HEK293 (cell line): ENCODE results near the gene IGSF9B.

Source experiments
- OVOL3 ChIP-seq: fragments of 450-650 bp; formaldehyde crosslinking; IDR thresholded peaks from 2 replicates; pipeline ENCODE4 v1.5.1; 2016; ENCODE audit warnings: missing biosample characterization, missing genetic modification characterization
- YY1 ChIP-seq: fragments of 450-650 bp; formaldehyde crosslinking; IDR thresholded peaks from 2 replicates; pipeline ENCODE4 v1.5.1; 2018; ENCODE audit warnings: missing biosample characterization, missing genetic modification characterization
- ZBTB20 ChIP-seq: fragments of 450-650 bp; formaldehyde crosslinking; IDR thresholded peaks from 2 replicates; pipeline ENCODE4 v1.5.1; 2016; ENCODE audit warnings: missing biosample characterization, missing genetic modification characterization
- ZBTB8A ChIP-seq: fragments of 450-650 bp; formaldehyde crosslinking; IDR thresholded peaks from 2 replicates; pipeline ENCODE4 v1.5.1; 2016; ENCODE audit warnings: missing biosample characterization, missing genetic modification characterization
- ZEB2 ChIP-seq: fragments of 450-650 bp; formaldehyde crosslinking; IDR thresholded peaks from 2 replicates; pipeline ENCODE4 v1.5.1; 2016; ENCODE audit warnings: missing biosample characterization, missing genetic modification characterization
- ZNF175 ChIP-seq: fragments of 450-650 bp; formaldehyde crosslinking; IDR thresholded peaks from 2 replicates; pipeline ENCODE4 v1.5.1; 2016; ENCODE audit warnings: missing biosample characterization, missing genetic modification characterization
- ZNF473 ChIP-seq: fragments of 450-650 bp; formaldehyde crosslinking; IDR thresholded peaks from 2 replicates; pipeline ENCODE4 v1.5.1; 2017; ENCODE audit warnings: missing biosample characterization, missing genetic modification characterization
- ZNF560 ChIP-seq: fragments of 450-650 bp; formaldehyde crosslinking; IDR thresholded peaks from 2 replicates; pipeline ENCODE4 v1.5.1; 2017; ENCODE audit warnings: missing biosample characterization, missing genetic modification characterization, borderline replicate concordance
- ZNF610 ChIP-seq: fragments of 450-650 bp; formaldehyde crosslinking; IDR thresholded peaks from 2 replicates; pipeline ENCODE4 v1.5.1; 2016; ENCODE audit warnings: missing biosample characterization, missing genetic modification characterization, borderline replicate concordance
- TF ChIP-seq, protein P1 (sequence below): fragments of 450-650 bp; formaldehyde crosslinking; IDR thresholded peaks from 2 replicates; pipeline ENCODE4 v1.5.1; 2016; ENCODE audit warnings: missing biosample characterization, missing genetic modification characterization
- TF ChIP-seq, protein P2 (sequence below): fragments of 450-650 bp; formaldehyde crosslinking; IDR thresholded peaks from 2 replicates; pipeline ENCODE4 v1.5.1; 2016; ENCODE audit warnings: missing biosample characterization, missing genetic modification characterization
- TF ChIP-seq, protein P3 (sequence below): fragments of 450-650 bp; formaldehyde crosslinking; IDR thresholded peaks from 2 replicates; pipeline ENCODE4 v1.5.1; 2016; ENCODE audit warnings: missing biosample characterization, missing genetic modification characterization
- TF ChIP-seq, protein P4 (sequence below): fragments of 450-650 bp; formaldehyde crosslinking; IDR thresholded peaks from 2 replicates; pipeline ENCODE4 v1.5.1; 2016; ENCODE audit warnings: missing biosample characterization, missing genetic modification characterization

DNA sequence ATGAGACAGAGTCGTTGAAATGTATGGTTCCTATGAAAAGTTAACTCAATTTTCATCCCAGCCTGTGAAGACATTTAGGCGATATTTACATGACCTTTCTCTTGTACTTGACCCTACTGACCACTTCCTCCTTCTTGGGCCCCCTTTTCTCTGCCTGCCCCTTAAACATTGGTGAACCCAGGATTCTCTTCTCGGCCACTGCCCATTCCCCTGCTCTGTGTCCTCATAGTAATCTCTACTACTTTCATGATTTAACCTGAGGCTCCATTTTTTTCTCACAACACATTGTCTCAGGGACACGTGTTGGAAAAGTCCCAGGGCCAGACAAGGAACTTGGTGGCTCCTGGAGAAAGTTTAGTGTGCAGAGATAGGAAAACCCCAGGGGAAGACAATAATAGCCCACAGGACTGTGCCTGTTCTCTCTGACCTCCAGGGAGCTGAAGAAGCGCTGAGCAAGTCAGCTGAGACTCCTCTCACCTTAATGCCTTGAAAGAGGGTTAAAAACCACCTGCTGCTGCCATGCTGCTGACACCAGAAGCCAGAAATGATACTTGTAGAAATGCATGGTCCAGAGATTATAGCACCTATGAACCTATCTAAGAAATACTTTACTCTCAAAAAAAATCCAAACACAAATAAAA, 69.0 kb downstream of the IGSF9B start:
- no peak for TF ChIP-seq ZNF473 (tag by site-specific recombination)
- TF ChIP-seq, protein P1, sequence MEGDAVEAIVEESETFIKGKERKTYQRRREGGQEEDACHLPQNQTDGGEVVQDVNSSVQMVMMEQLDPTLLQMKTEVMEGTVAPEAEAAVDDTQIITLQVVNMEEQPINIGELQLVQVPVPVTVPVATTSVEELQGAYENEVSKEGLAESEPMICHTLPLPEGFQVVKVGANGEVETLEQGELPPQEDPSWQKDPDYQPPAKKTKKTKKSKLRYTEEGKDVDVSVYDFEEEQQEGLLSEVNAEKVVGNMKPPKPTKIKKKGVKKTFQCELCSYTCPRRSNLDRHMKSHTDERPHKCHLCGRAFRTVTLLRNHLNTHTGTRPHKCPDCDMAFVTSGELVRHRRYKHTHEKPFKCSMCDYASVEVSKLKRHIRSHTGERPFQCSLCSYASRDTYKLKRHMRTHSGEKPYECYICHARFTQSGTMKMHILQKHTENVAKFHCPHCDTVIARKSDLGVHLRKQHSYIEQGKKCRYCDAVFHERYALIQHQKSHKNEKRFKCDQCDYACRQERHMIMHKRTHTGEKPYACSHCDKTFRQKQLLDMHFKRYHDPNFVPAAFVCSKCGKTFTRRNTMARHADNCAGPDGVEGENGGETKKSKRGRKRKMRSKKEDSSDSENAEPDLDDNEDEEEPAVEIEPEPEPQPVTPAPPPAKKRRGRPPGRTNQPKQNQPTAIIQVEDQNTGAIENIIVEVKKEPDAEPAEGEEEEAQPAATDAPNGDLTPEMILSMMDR (tag by site-specific recombination) = no peak
- TF ChIP-seq, protein P2, sequence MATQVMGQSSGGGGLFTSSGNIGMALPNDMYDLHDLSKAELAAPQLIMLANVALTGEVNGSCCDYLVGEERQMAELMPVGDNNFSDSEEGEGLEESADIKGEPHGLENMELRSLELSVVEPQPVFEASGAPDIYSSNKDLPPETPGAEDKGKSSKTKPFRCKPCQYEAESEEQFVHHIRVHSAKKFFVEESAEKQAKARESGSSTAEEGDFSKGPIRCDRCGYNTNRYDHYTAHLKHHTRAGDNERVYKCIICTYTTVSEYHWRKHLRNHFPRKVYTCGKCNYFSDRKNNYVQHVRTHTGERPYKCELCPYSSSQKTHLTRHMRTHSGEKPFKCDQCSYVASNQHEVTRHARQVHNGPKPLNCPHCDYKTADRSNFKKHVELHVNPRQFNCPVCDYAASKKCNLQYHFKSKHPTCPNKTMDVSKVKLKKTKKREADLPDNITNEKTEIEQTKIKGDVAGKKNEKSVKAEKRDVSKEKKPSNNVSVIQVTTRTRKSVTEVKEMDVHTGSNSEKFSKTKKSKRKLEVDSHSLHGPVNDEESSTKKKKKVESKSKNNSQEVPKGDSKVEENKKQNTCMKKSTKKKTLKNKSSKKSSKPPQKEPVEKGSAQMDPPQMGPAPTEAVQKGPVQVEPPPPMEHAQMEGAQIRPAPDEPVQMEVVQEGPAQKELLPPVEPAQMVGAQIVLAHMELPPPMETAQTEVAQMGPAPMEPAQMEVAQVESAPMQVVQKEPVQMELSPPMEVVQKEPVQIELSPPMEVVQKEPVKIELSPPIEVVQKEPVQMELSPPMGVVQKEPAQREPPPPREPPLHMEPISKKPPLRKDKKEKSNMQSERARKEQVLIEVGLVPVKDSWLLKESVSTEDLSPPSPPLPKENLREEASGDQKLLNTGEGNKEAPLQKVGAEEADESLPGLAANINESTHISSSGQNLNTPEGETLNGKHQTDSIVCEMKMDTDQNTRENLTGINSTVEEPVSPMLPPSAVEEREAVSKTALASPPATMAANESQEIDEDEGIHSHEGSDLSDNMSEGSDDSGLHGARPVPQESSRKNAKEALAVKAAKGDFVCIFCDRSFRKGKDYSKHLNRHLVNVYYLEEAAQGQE = no peak
- no peak for TF ChIP-seq OVOL3
- TF ChIP-seq ZBTB20 = no peak
- TF ChIP-seq ZEB2 = no peak
- TF ChIP-seq ZBTB8A (tag by site-specific recombination) = no peak
- no peak for TF ChIP-seq ZNF610 (tag by site-specific recombination)
- no peak for TF ChIP-seq ZNF560 (tag by site-specific recombination)
- TF ChIP-seq YY1 (tag by site-specific recombination) = no peak
- TF ChIP-seq, protein P3, sequence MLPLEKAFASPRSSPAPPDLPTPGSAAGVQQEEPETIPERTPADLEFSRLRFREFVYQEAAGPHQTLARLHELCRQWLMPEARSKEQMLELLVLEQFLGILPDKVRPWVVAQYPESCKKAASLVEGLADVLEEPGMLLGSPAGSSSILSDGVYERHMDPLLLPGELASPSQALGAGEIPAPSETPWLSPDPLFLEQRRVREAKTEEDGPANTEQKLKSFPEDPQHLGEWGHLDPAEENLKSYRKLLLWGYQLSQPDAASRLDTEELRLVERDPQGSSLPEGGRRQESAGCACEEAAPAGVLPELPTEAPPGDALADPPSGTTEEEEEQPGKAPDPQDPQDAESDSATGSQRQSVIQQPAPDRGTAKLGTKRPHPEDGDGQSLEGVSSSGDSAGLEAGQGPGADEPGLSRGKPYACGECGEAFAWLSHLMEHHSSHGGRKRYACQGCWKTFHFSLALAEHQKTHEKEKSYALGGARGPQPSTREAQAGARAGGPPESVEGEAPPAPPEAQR (tag by site-specific recombination) = no peak
- TF ChIP-seq, protein P4, sequence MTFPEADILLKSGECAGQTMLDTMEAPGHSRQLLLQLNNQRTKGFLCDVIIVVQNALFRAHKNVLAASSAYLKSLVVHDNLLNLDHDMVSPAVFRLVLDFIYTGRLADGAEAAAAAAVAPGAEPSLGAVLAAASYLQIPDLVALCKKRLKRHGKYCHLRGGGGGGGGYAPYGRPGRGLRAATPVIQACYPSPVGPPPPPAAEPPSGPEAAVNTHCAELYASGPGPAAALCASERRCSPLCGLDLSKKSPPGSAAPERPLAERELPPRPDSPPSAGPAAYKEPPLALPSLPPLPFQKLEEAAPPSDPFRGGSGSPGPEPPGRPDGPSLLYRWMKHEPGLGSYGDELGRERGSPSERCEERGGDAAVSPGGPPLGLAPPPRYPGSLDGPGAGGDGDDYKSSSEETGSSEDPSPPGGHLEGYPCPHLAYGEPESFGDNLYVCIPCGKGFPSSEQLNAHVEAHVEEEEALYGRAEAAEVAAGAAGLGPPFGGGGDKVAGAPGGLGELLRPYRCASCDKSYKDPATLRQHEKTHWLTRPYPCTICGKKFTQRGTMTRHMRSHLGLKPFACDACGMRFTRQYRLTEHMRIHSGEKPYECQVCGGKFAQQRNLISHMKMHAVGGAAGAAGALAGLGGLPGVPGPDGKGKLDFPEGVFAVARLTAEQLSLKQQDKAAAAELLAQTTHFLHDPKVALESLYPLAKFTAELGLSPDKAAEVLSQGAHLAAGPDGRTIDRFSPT (tag by site-specific recombination) = no peak
- no peak for TF ChIP-seq ZNF175 (tag by site-specific recombination)
